Measurements from ENCODE around the gene NEDD4L. TPM values are rescaled to one million over a fixed set of nuclear protein-coding genes. Genes with fewer than 3 reads are reported as not detected.

The NEDD4L gene
- total and polyA plus RNA-seq, 10 of the 15 experiments (the other 5 are each of a cell fraction or from before 2014, with no cell fraction given) = 7.4 to 24.0 (median 17.7) TPM

- TF ChIP-seq ZBTB4 (CRISPR knock-in tag; IDR thresholded peaks at IDR 0.05) (no peak), ATF2 (IDR thresholded peaks at IDR 0.05; ENCODE audit: low read length) (no peak), ZNF384 (IDR thresholded peaks at IDR 0.05; ENCODE audit: borderline replicate concordance, low read depth, low read length) (no peak), E2F8 (IDR thresholded peaks at IDR 0.05; ENCODE audit: low read depth, partially characterized antibody) (no peak), CREM (IDR thresholded peaks at IDR 0.05; ENCODE audit: low read depth) (no peak)
Observed at GRCh38 chr18:58187674-58188073, 143.6 kb downstream of the NEDD4L start (continued).
